WERI-Rb-1 (cell line): ENCODE data around the gene KCNK1.

ENCODE experiments used
- DNase-seq: peaks from one replicate; pipeline ENCODE4 v3.0.0-alpha.2; 2020
- H3K27ac ChIP-seq: fragments of 250-450 bp; sonication (Bioruptor Pico); 2 replicates; pipeline ENCODE4 v1.5.1; 2020; ENCODE audit warnings: mild to moderate bottlenecking, moderate library complexity
- H3K27me3 ChIP-seq: fragments of 250-450 bp; sonication (Bioruptor Pico); 2 replicates; pipeline ENCODE4 v1.5.1; 2021; ENCODE audit warnings: mild to moderate bottlenecking, low read depth, moderate library complexity; ENCODE audit not compliant: insufficient read depth, severe bottlenecking
- H3K36me3 ChIP-seq: fragments of 250-450 bp; sonication (Bioruptor Pico); 2 replicates; pipeline ENCODE4 v1.5.1; 2020; ENCODE audit warnings: mild to moderate bottlenecking, moderate library complexity
- H3K4me3 ChIP-seq: 2 replicates; pipeline ENCODE4 v1.5.1; 2011; ENCODE audit warnings: low read depth, mild to moderate bottlenecking, control low read depth, low read length
- H3K9me3 ChIP-seq: fragments of 250-450 bp; sonication (Bioruptor Pico); 2 replicates; pipeline ENCODE4 v1.5.1; 2021; ENCODE audit warnings: mild to moderate bottlenecking, moderate library complexity; ENCODE audit not compliant: severe bottlenecking
- CTCF ChIP-seq: IDR thresholded peaks from 2 replicates; pipeline ENCODE4 v1.5.1; 2011; ENCODE audit warnings: low read depth, mild to moderate bottlenecking, control low read depth, inconsistent platforms, low read length

The KCNK1 gene

GRCh38 chr1:233656687-233657086 lies 42.8 kb downstream of the KCNK1 start:
- Histone ChIP-seq H3K36me3 (no peaks in the 10 kb centered on the region), H3K9me3 (no peaks in the 10 kb centered on the region), H3K4me3 (no peak overlapping the region), H3K27me3 (peaks cover 98% of the 10 kb centered on the region), H3K27ac (no peak overlapping the region)
- no peak for DNase-seq
- no peak for TF ChIP-seq CTCF

GRCh38 chr1:233657466-233657865 lies 43.6 kb downstream of the KCNK1 start:
- no peaks in the 10 kb centered on the region for H3K9me3 ChIP-seq
- no peaks in the 10 kb centered on the region for H3K36me3 ChIP-seq
- DNase-seq, result no peak
- H3K4me3 ChIP-seq, result no peak overlapping the region
- H3K27ac ChIP-seq, result no peak overlapping the region
- H3K27me3 ChIP-seq, result peaks cover 98% of the 10 kb centered on the region
- TF ChIP-seq CTCF, result no peak

GRCh38 chr1:233659495-233659894 lies 45.6 kb downstream of the KCNK1 start:
- TF ChIP-seq CTCF, result no peak
- no peak for DNase-seq
- Histone ChIP-seq H3K36me3 (no peaks in the 10 kb centered on the region), H3K27ac (no peak overlapping the region), H3K9me3 (no peaks in the 10 kb centered on the region), H3K4me3 (no peak overlapping the region), H3K27me3 (peaks cover 98% of the 10 kb centered on the region)

- no peaks in the 10 kb centered on the region for H3K36me3 ChIP-seq
- peaks cover 96% of the 10 kb centered on the region for H3K27me3 ChIP-seq
- H3K27ac ChIP-seq, result no peak overlapping the region
- no peaks in the 10 kb centered on the region for H3K9me3 ChIP-seq
- TF ChIP-seq CTCF, result no peak
- DNase-seq, result no peak
- no peak overlapping the region for H3K4me3 ChIP-seq
These were observed 47.7 kb downstream of the KCNK1 start for GRCh38 chr1:233661376-233662159.

GRCh38 chr1:233662575-233663304 lies 48.8 kb downstream of the KCNK1 start:
- TF ChIP-seq CTCF, result no peak
- no peak overlapping the region for H3K27ac ChIP-seq
- no peak overlapping the region for H3K4me3 ChIP-seq
- no peak for DNase-seq
- H3K9me3 ChIP-seq, result no peaks in the 10 kb centered on the region
- no peaks in the 10 kb centered on the region for H3K36me3 ChIP-seq
- peaks cover 95% of the 10 kb centered on the region for H3K27me3 ChIP-seq
